PC-3 (cell line): ENCODE measurements around the gene LRP2. TPM values are rescaled to one million over a fixed set of nuclear protein-coding genes. Genes with fewer than 3 reads are reported as not detected.

ENCODE experiments used
- ATAC-seq: fragments of 200-7000 bp; cut with Tn5 transposase; 2 replicates; pipeline ENCODE4 v1.9.1; 2020; ENCODE audit warnings: mild to moderate bottlenecking, moderate library complexity
- BruUV-seq: library from RNA; stranded (reverse); fragments of 400-500 nt; replicated peaks from 2 replicates; lab custom pipeline; 2021; lab: Mats Ljungman, UMichigan
- CTCF ChIA-PET: fragments of 300-600 bp; sonication (Branson Sonifier 250); formaldehyde crosslinking; loops from one replicate; lab custom pipeline; 2022; ENCODE audit warnings: antibody characterized with exemption; lab: Charles Lee
- POLR2A ChIA-PET: fragments of 300-600 bp; sonication (Branson Sonifier 250); formaldehyde crosslinking; loops from one replicate; lab custom pipeline; 2022; ENCODE audit warnings: antibody characterized with exemption; ENCODE audit not compliant: unreplicated experiment; lab: Charles Lee
- DNase-seq: peaks from one replicate; pipeline ENCODE4 v3.0.0-alpha.2; 2015
- H2AFZ ChIP-seq: fragments of 300-600 bp; sonication (generic); 2 replicates; pipeline ENCODE4 v1.6.0; 2016; ENCODE audit warnings: antibody characterized with exemption, low read length
- H3F3A ChIP-seq: fragments of 300-600 bp; sonication (generic); one replicate; pipeline ENCODE4 v1.6.0; 2017; ENCODE audit warnings: antibody characterized with exemption, low read length, control low read depth, mild to moderate bottlenecking; ENCODE audit not compliant: unreplicated experiment
- H3K27ac ChIP-seq: fragments of 300-600 bp; sonication (generic); 2 replicates; pipeline ENCODE4 v1.5.1; 2016; ENCODE audit warnings: mild to moderate bottlenecking, low read length
- H3K27me3 ChIP-seq: fragments of 300-600 bp; sonication (generic); 2 replicates; pipeline ENCODE4 v1.6.1; 2016; ENCODE audit warnings: low read length, mixed read lengths
- H3K36me3 ChIP-seq: fragments of 300-600 bp; sonication (generic); 2 replicates; pipeline ENCODE4 v1.6.1; 2016; ENCODE audit warnings: low read depth, mixed run types, low read length, mixed read lengths
- H3K4me1 ChIP-seq: fragments of 300-600 bp; sonication (generic); 2 replicates; pipeline ENCODE4 v1.5.1; 2016; ENCODE audit warnings: low read length; ENCODE audit not compliant: insufficient read depth
- H3K4me2 ChIP-seq: fragments of 300-600 bp; sonication (generic); 2 replicates; pipeline ENCODE4 v1.6.0; 2016; ENCODE audit warnings: low read length
- H3K4me3 ChIP-seq: fragments of 300-600 bp; sonication (generic); 2 replicates; pipeline ENCODE4 v1.5.1; 2016; ENCODE audit warnings: mild to moderate bottlenecking, low read length, mixed read lengths
- H3K79me2 ChIP-seq: fragments of 300-600 bp; sonication (generic); 2 replicates; pipeline ENCODE4 v1.6.1; 2017; ENCODE audit warnings: low read length, mixed read lengths
- H3K9ac ChIP-seq: fragments of 300-600 bp; sonication (generic); 2 replicates; pipeline ENCODE4 v1.6.0; 2016; ENCODE audit warnings: mild to moderate bottlenecking, low read length
- H3K9me2 ChIP-seq: fragments of 300-600 bp; sonication (generic); replicated peaks from 2 replicates; pipeline ENCODE4 v1.6.1; 2016; ENCODE audit warnings: mixed run types, low read length, mixed read lengths
- H3K9me3 ChIP-seq: fragments of 300-600 bp; sonication (generic); 2 replicates; pipeline ENCODE4 v1.6.1; 2016; ENCODE audit warnings: low read length, mixed read lengths
- H4K20me1 ChIP-seq: fragments of 300-600 bp; sonication (generic); 2 replicates; pipeline ENCODE4 v1.6.1; 2016; ENCODE audit warnings: low read length, mixed read lengths
- EZH2 ChIP-seq: fragments of 300-600 bp; sonication (generic); IDR thresholded peaks from one replicate; pipeline ENCODE4 v1.6.1; 2017; ENCODE audit warnings: antibody characterized with exemption, mild to moderate bottlenecking, low read length; ENCODE audit not compliant: unreplicated experiment
- EZH2phosphoT487 ChIP-seq: fragments of 300-600 bp; sonication (generic); IDR thresholded peaks from 2 replicates; pipeline ENCODE4 v1.6.1; 2018; ENCODE audit warnings: mild to moderate bottlenecking, antibody characterized with exemption, low read length, borderline replicate concordance
- intact Hi-C: fragments of 100-400 bp; cut with micrococcal nuclease; formaldehyde crosslinking; loops from 2 replicates; pipeline ENCODE4 v1.9.0; 2023
- total RNA-seq: library from RNA; depleted of rRNA; stranded (reverse); fragments of >200 nt; gene quantifications from 2 replicates; pipeline ENCODE4 v1.2.3, GENCODE V29; 2014
- TF ChIP-seq, protein P1 (sequence below): fragments of 300-600 bp; sonication (generic); conservative IDR thresholded peaks from 2 replicates; pipeline ENCODE4 v1.5.1; 2017; ENCODE audit warnings: antibody characterized with exemption, low read depth, mild to moderate bottlenecking, low read length

Gene LRP2
- total RNA-seq, 1 experiment from 2014 or later, result not detected

DNA sequence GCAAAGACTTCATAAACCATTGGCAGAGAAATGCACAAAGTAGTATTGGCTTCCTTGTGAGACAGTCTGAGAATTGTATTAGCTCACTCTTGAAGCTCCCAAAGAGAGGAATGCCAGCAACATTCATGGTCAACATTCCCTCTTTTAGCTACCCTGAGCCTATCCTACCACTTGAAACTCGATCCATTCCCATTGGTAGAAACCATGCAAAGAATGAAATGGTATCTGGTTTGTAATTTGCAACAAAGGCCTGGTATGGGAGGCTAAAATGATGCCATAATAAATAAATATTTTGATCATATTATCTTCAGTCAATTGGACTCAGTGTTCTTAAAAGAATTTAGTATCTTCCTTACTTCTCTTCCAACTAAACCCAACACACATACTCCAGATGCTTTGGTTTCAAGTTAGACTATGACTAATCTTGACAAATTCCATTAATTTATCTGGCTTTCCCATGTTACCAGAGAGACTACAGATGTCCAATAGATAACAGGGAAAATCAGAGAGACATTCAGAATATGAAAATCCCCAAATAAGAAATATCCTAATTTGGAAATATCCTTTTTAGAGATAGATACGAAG is 190.1 kb downstream of the LRP2 start:
- TF ChIP-seq EZH2phosphoT487 (no peak), EZH2 (no peak)
- TF ChIP-seq, protein P1, sequence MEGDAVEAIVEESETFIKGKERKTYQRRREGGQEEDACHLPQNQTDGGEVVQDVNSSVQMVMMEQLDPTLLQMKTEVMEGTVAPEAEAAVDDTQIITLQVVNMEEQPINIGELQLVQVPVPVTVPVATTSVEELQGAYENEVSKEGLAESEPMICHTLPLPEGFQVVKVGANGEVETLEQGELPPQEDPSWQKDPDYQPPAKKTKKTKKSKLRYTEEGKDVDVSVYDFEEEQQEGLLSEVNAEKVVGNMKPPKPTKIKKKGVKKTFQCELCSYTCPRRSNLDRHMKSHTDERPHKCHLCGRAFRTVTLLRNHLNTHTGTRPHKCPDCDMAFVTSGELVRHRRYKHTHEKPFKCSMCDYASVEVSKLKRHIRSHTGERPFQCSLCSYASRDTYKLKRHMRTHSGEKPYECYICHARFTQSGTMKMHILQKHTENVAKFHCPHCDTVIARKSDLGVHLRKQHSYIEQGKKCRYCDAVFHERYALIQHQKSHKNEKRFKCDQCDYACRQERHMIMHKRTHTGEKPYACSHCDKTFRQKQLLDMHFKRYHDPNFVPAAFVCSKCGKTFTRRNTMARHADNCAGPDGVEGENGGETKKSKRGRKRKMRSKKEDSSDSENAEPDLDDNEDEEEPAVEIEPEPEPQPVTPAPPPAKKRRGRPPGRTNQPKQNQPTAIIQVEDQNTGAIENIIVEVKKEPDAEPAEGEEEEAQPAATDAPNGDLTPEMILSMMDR, result no peak
- Histone ChIP-seq H4K20me1 (no peaks in the 10 kb centered on the region), H3K27ac (no peak overlapping the region), H2AFZ (no peak overlapping the region), H3K9ac (no peak overlapping the region), H3K36me3 (no peaks in the 10 kb centered on the region), H3K4me1 (no peaks in the 10 kb centered on the region), H3K79me2 (no peaks in the 10 kb centered on the region), H3K9me2 (no peaks in the 10 kb centered on the region), H3K27me3 (peaks cover 17% of the 10 kb centered on the region), H3F3A (no peaks in the 10 kb centered on the region), H3K4me3 (no peak overlapping the region), H3K4me2 (no peak overlapping the region), H3K9me3 (no peaks in the 10 kb centered on the region)
- POLR2A ChIA-PET, result no interaction called here
- CTCF ChIA-PET, result no interaction called here
- intact Hi-C loops, result no loop called here
- DNase-seq (no peak), ATAC-seq (no peak)
- no TSS peak for BruUV-seq

DNA sequence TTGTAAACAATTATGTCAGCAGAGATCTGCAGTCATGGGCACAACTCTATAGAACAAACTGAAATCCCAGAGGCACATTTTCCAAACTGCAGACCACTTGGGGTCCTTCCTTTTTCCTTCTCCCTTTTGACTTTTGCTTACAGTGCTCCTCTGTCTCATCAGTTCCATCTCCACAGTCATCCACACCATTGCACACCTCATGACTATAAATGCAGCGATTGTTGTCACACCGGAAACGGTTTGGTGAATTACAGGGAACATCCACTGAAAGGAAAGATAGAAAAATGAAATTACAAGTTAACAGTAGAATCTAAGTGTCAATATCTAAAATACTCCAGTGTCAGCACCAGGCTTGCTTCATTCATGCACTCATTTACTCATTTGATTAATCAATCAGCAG is 196.5 kb downstream of the LRP2 start:
- no peaks in the 10 kb centered on the region for H3K79me2 ChIP-seq
- no peak overlapping the region for H2AFZ ChIP-seq
- H3K9ac ChIP-seq, result no peak overlapping the region
- BruUV-seq, result no TSS peak
- H3K27me3 ChIP-seq, result peaks cover 28% of the 10 kb centered on the region
- no peaks in the 10 kb centered on the region for H3K4me1 ChIP-seq
- H3K9me2 ChIP-seq, result no peaks in the 10 kb centered on the region
- ChIA-PET POLR2A (no interaction called here), CTCF (no interaction called here)
- no peak overlapping the region for H3K4me2 ChIP-seq
- H3K36me3 ChIP-seq, result no peaks in the 10 kb centered on the region
- H3K27ac ChIP-seq, result no peak overlapping the region
- TF ChIP-seq, protein P1, result no peak
- TF ChIP-seq EZH2 (no peak), EZH2phosphoT487 (no peak)
- DNase-seq (no peak), ATAC-seq (no peak)
- intact Hi-C loops, result no loop called here
- no peaks in the 10 kb centered on the region for H3K9me3 ChIP-seq
- no peak overlapping the region for H3K4me3 ChIP-seq
- H4K20me1 ChIP-seq, result no peaks in the 10 kb centered on the region
- H3F3A ChIP-seq, result no peaks in the 10 kb centered on the region

DNA sequence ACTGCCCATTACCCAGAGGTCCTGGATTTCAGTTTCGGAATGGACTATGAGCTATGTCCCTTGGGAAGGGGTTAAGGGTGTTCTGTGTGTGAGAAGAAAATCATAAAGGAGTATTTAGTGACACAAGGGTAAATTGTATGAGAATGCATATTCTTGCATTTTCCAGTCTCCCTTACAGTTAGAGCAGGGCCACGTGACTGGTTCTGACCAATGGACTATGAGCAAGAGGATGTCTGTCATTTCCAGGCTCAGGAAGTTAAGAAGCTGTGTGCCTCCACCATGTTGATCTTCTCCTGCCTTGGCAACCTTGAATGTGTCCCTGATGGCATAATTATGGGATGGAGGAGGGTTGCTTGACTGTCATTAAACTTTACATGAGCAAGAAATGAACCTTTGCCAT is 198.0 kb downstream of the LRP2 start:
- TF ChIP-seq EZH2phosphoT487, result no peak
- no peak for TF ChIP-seq EZH2
- TF ChIP-seq, protein P1, result no peak
- no peaks in the 10 kb centered on the region for H3F3A ChIP-seq
- CTCF ChIA-PET, result no interaction called here
- no peaks in the 10 kb centered on the region for H3K79me2 ChIP-seq
- H3K9ac ChIP-seq, result no peak overlapping the region
- intact Hi-C loops, result no loop called here
- no peaks in the 10 kb centered on the region for H3K36me3 ChIP-seq
- POLR2A ChIA-PET, result no interaction called here
- no peaks in the 10 kb centered on the region for H4K20me1 ChIP-seq
- H3K27ac ChIP-seq, result no peak overlapping the region
- H3K4me3 ChIP-seq, result no peak overlapping the region
- no peaks in the 10 kb centered on the region for H3K4me1 ChIP-seq
- no peaks in the 10 kb centered on the region for H3K9me2 ChIP-seq
- no peak for DNase-seq
- no peak overlapping the region for H3K4me2 ChIP-seq
- ATAC-seq, result no peak
- no peak overlapping the region for H2AFZ ChIP-seq
- peaks cover 28% of the 10 kb centered on the region for H3K27me3 ChIP-seq
- BruUV-seq, result no TSS peak
- no peaks in the 10 kb centered on the region for H3K9me3 ChIP-seq
